OCI-LY1 (cell line): ENCODE measurements around the gene HOXA10.

Experiments used
- CTCF ChIP-seq: fragments of 200-600 bp; sonication (generic), shearing (Covaris generic); IDR thresholded peaks from 2 replicates; pipeline ENCODE4 v1.5.1; 2017; ENCODE audit warnings: mild to moderate bottlenecking, antibody characterized with exemption, low read length, moderate library complexity, mixed read lengths
- EZH2 ChIP-seq: fragments of 200-600 bp; sonication (generic), shearing (Covaris generic); IDR thresholded peaks from 2 replicates; pipeline ENCODE4 v1.8.0; 2017; ENCODE audit warnings: borderline replicate concordance, mixed run types, mild to moderate bottlenecking, antibody characterized with exemption, low read length, moderate library complexity, mixed read lengths

GRCh38 chr7:27141923-27142579 lies 32.1 kb downstream of the HOXA10 start:
- TF ChIP-seq CTCF, result no peak
- no peak for TF ChIP-seq EZH2
